HepG2 (cell line): Measurements from ENCODE around the gene LAMTOR2. TPM values are rescaled to one million over a fixed set of nuclear protein-coding genes. Genes with fewer than 3 reads are reported as not detected.

Source experiments
- ELF3 ChIP-seq: IDR thresholded peaks from 2 replicates; pipeline ENCODE4 v1.6.1; 2016; ENCODE audit warnings: missing genetic modification reagents, missing compliant biosample characterization
- EP300 ChIP-seq, 3 experiments: sonication (generic) in 1 of 3; formaldehyde crosslinking in 1 of 3; IDR thresholded peaks; 2 replicates each; pipeline versions ENCODE4 v1.5.1 to v1.6.1; 2011 to 2020; ENCODE audit warnings: low read depth in 2 of 3, low read length in 2 of 3, borderline replicate concordance in 1 of 3, improper control_type of control experiment in 1 of 3, mild to moderate bottlenecking in 1 of 3, missing genetic modification reagents in 1 of 3, moderate library complexity in 1 of 3
- FOXJ3 ChIP-seq: sonication (generic); formaldehyde crosslinking; IDR thresholded peaks from 2 replicates; pipeline ENCODE4 v1.4.0; 2020; ENCODE audit warnings: missing genetic modification reagents, mild to moderate bottlenecking, borderline replicate concordance
- FUBP1 ChIP-seq: sonication (generic); formaldehyde crosslinking; IDR thresholded peaks from 2 replicates; pipeline ENCODE4 v1.5.1; 2020; ENCODE audit warnings: missing genetic modification reagents, mild to moderate bottlenecking, borderline replicate concordance
- IRF2 ChIP-seq: IDR thresholded peaks from 2 replicates; pipeline ENCODE4 v1.6.1; 2018; ENCODE audit warnings: missing genetic modification reagents, missing compliant biosample characterization
- KDM4B ChIP-seq: sonication (generic); formaldehyde crosslinking; IDR thresholded peaks from 2 replicates; pipeline ENCODE4 v1.4.0; 2020; ENCODE audit warnings: missing genetic modification reagents
- KLF16 ChIP-seq, 2 experiments: sonication (generic) in 1 of 2; formaldehyde crosslinking in 1 of 2; IDR thresholded peaks; 2 replicates each; pipeline versions ENCODE4 v1.6.1 to v1.8.0; 2016 to 2023; ENCODE audit warnings: missing genetic modification reagents in 2 of 2, missing compliant biosample characterization in 1 of 2
- KMT2A ChIP-seq: sonication (generic); formaldehyde crosslinking; IDR thresholded peaks from 2 replicates; pipeline ENCODE4 v1.4.0; 2020; ENCODE audit warnings: missing genetic modification reagents
- NONO ChIP-seq, 2 experiments: fragments of 450-650 bp in 1 of 2; sonication (generic) in 1 of 2; formaldehyde crosslinking in 1 of 2; IDR thresholded peaks in 1 of 2; conservative IDR thresholded peaks in 1 of 2; 2 replicates each; pipeline versions ENCODE4 v1.6.1 to v1.8.0; 2017 to 2022; ENCODE audit warnings: mild to moderate bottlenecking in 1 of 2, missing genetic modification reagents in 1 of 2, moderate library complexity in 1 of 2
- PAX8 ChIP-seq: sonication (generic); formaldehyde crosslinking; IDR thresholded peaks from 2 replicates; pipeline ENCODE4 v1.8.0; 2022; ENCODE audit warnings: mild to moderate bottlenecking, missing genetic modification reagents, borderline replicate concordance
- SALL1 ChIP-seq: sonication (generic); formaldehyde crosslinking; IDR thresholded peaks from 2 replicates; pipeline ENCODE4 v1.8.0; 2022; ENCODE audit warnings: mild to moderate bottlenecking, missing genetic modification reagents
- TEAD3 ChIP-seq: optimal IDR thresholded peaks from 2 replicates; pipeline ENCODE3; 2016; ENCODE audit warnings: borderline replicate concordance
- USF2 ChIP-seq, 2 experiments: sonication (generic) in 1 of 2; formaldehyde crosslinking in 1 of 2; IDR thresholded peaks; 2 replicates each; pipeline versions ENCODE4 v1.5.1 to v1.6.1; 2011 to 2020; ENCODE audit warnings: borderline replicate concordance in 1 of 2, low read depth in 1 of 2, low read length in 1 of 2, mild to moderate bottlenecking in 1 of 2, missing genetic modification reagents in 1 of 2, moderate library complexity in 1 of 2
- YY1 ChIP-seq: IDR thresholded peaks from 2 replicates; pipeline ENCODE4 v1.6.1; 2011; ENCODE audit warnings: low read length, low read depth, moderate library complexity, mild to moderate bottlenecking; ENCODE audit not compliant: insufficient read depth, insufficient replicate concordance
- ZFX ChIP-seq: sonication (generic); formaldehyde crosslinking; IDR thresholded peaks from 2 replicates; pipeline ENCODE4 v1.4.0; 2020; ENCODE audit warnings: mild to moderate bottlenecking, low read depth, missing genetic modification reagents, moderate library complexity
- ZNF138 ChIP-seq: sonication (generic); formaldehyde crosslinking; IDR thresholded peaks from 2 replicates; pipeline ENCODE4 v1.5.0; 2020; ENCODE audit warnings: mild to moderate bottlenecking, low read depth, missing genetic modification reagents
- ZNF609 ChIP-seq: sonication (generic); formaldehyde crosslinking; IDR thresholded peaks from 2 replicates; pipeline ENCODE4 v1.4.0; 2020; ENCODE audit warnings: mild to moderate bottlenecking, missing genetic modification reagents, borderline replicate concordance
- ZNF740 ChIP-seq: sonication (generic); formaldehyde crosslinking; IDR thresholded peaks from 2 replicates; pipeline ENCODE4 v1.4.0; 2020; ENCODE audit warnings: missing genetic modification reagents
- ZNF883 ChIP-seq: sonication (generic); formaldehyde crosslinking; IDR thresholded peaks from 2 replicates; pipeline ENCODE4 v1.5.1; 2020; ENCODE audit warnings: mild to moderate bottlenecking, missing genetic modification reagents; ENCODE audit errors: not compliant biosample characterization
- polyA plus RNA-seq, 8 experiments: library from polyadenylated mRNA; depleted of rRNA in 3 of 8; stranded (reverse) in 7 of 8; unstranded in 1 of 8; fragments of >200 nt; fragmentation: Illumina TruSeq in 4 of 8; extraction: Trizol in 4 of 8; gene quantifications; 2 replicates each; pipeline versions ENCODE4 v1.2.1 to v1.2.3, GENCODE V29; 2011 to 2016; ENCODE audit warnings: low read depth in 4 of 8, missing spikeins in 1 of 8, mixed read lengths in 1 of 8; ENCODE audit not compliant: insufficient read depth in 1 of 8
- total RNA-seq, 5 experiments: library from RNA; depleted of rRNA; stranded (reverse); fragments of >200 nt; fragmentation: Illumina TruSeq; extraction: Trizol; gene quantifications; 2 replicates each; pipeline ENCODE4 v1.2.3, GENCODE V29; 2016; ENCODE audit warnings: low read depth in 1 of 5

LAMTOR2 gene
- total and polyA plus RNA-seq, 2 of the 13 experiments (the other 11 are each of a cell fraction or from before 2014, with no cell fraction given) = 36.5 to 66.4 TPM

- TF ChIP-seq ZNF883 (CRISPR knock-in tag) (no peak), KMT2A (0 out of 2 replicates have a peak, but pooled peaks have one; percentile 28), ZNF138 (peak; percentile 59; the same call in 1 of the 2 replicates), USF2 (IDR thresholded peaks at IDR 0.05; ENCODE audit: low read depth, low read length) (no peak), USF2 (CRISPR knock-in tag; IDR thresholded peaks at IDR 0.05; ENCODE audit: borderline replicate concordance) (no peak), YY1 (peak; percentile 38), KLF16 (CRISPR knock-in tag; IDR thresholded peaks at IDR 0.05) (peak in 1 of 2 experiments; percentile 37; a peak in 1 of 4 replicates), TEAD3 (no peak), ZFX (peak; percentile 30; the same call in 1 of the 2 replicates), ZNF740 (CRISPR knock-in tag) (no peak), PAX8 (CRISPR knock-in tag) (no peak), ZNF609 (CRISPR knock-in tag) (no peak), EP300 (IDR thresholded peaks at IDR 0.05; ENCODE audit: low read depth in 2 of 2, low read length in 2 of 2) (no peak), EP300 (CRISPR knock-in tag; IDR thresholded peaks at IDR 0.05; ENCODE audit: borderline replicate concordance) (no peak), SALL1 (CRISPR knock-in tag) (peak; percentile 38; the same call in 1 of the 2 replicates), FOXJ3 (CRISPR knock-in tag) (no peak), FUBP1 (CRISPR knock-in tag) (no peak), NONO (IDR thresholded peaks at IDR 0.05) (no peak), NONO (CRISPR knock-in tag; conservative IDR thresholded peaks at IDR 0.05) (no peak), ELF3 (CRISPR knock-in tag) (0 out of 2 replicates have a peak, but pooled peaks have one; percentile 22), KDM4B (CRISPR knock-in tag) (0 out of 2 replicates have a peak, but pooled peaks have one; percentile 36), IRF2 (CRISPR knock-in tag) (0 out of 2 replicates have a peak, but pooled peaks have one; percentile 42)
Observed at GRCh38 chr1:156090840-156091188, 36.2 kb downstream of the LAMTOR2 start (continued).
